ENCODE measurements around the gene GGA1. TPM values are rescaled to one million over a fixed set of nuclear protein-coding genes. Genes with fewer than 3 reads are reported as not detected.
A peak's percentile ranks its signal among the peaks of the same experiment; 100 is the strongest.

Gene GGA1
- total RNA-seq, 2 experiments from 2014 or later: 57.0 to 60.9 TPM

- H3K27me3 Mint-ChIP-seq: peaks cover 59% of the 10 kb centered on the region
- Histone ChIP-seq H3K4me1 (ENCODE audit: insufficient read depth, low read length) (peaks cover 41% of the 10 kb centered on the region), H3K4me3 (ENCODE audit: low read length) (no peak overlapping the region), H3K27ac (ENCODE audit: low read depth in 1 of 2, low read length in 2 of 2) (no peak overlapping the region), H3K27me3 (ENCODE audit: control insufficient read depth in 1 of 2, insufficient read depth in 2 of 2, low read length in 2 of 2) (peaks cover 29 to 40% of the 10 kb centered on the region in 2 experiments), H3K9me3 (ENCODE audit: control insufficient read depth in 1 of 2, insufficient read depth in 1 of 2, low read length in 2 of 2) (peaks cover 0 to 15% of the 10 kb centered on the region in 2 experiments), H3K36me3 (ENCODE audit: insufficient read depth, low read length) (no peaks in the 10 kb centered on the region)
- no peak for DNase-seq
- no peak overlapping the region for H3K27ac Mint-ChIP-seq
- CTCF ChIA-PET: interaction anchor here (0.6 to 3.7 kb wide), 5 partner anchors 18 to 266 kb away, joined by 3 to 24 read pairs (median 5); partner anchors contain the start of gene LGALS2
- no peak for ATAC-seq (ENCODE audit: poor library complexity)
- no peaks in the 10 kb centered on the region for H3K36me3 Mint-ChIP-seq (ENCODE audit: low read depth)
- H3K4me1 Mint-ChIP-seq (ENCODE audit: low read depth): peaks cover 31% of the 10 kb centered on the region
- peak overlapping the region; percentile 78 for H3K4me3 Mint-ChIP-seq
- no peaks in the 10 kb centered on the region for H3K9me3 Mint-ChIP-seq
- intact Hi-C loops (cut with DNase I, micrococcal nuclease): no loop called here
- POLR2A ChIA-PET: interaction anchor here (0.6 to 1.1 kb wide), 3 partner anchors 13 to 30 kb away, joined by 3 to 4 read pairs (median 3); no protein-coding TSS in a partner anchor
- peak; percentile 10 for TF ChIP-seq CTCF (IDR thresholded peaks at IDR 0.05)
These were observed 46.4 kb upstream of the GGA1 start for GRCh38 chr22:37562049-37562875.

GRCh38 chr22:37563153-37564081, 45.2 kb upstream of the GGA1 start:
- TF ChIP-seq CTCF (IDR thresholded peaks at IDR 0.05): no peak
- peaks cover 47% of the 10 kb centered on the region for H3K4me1 ChIP-seq (ENCODE audit: insufficient read depth, low read length)
- H3K9me3 ChIP-seq (ENCODE audit: control insufficient read depth in 1 of 2, insufficient read depth in 1 of 2, low read length in 2 of 2): peaks cover 0 to 15% of the 10 kb centered on the region in 2 experiments
- H3K27ac ChIP-seq (ENCODE audit: low read depth in 1 of 2, low read length in 2 of 2): no peak overlapping the region
- peaks cover 29 to 40% of the 10 kb centered on the region in 2 experiments for H3K27me3 ChIP-seq (ENCODE audit: control insufficient read depth in 1 of 2, insufficient read depth in 2 of 2, low read length in 2 of 2)
- intact Hi-C loops (cut with DNase I, micrococcal nuclease): no loop called here
- H3K27ac Mint-ChIP-seq: no peak overlapping the region
- H3K36me3 Mint-ChIP-seq (ENCODE audit: low read depth): no peaks in the 10 kb centered on the region
- H3K4me1 Mint-ChIP-seq (ENCODE audit: low read depth): peaks cover 36% of the 10 kb centered on the region
- H3K4me3 Mint-ChIP-seq: no peak overlapping the region
- no peak overlapping the region for H3K4me3 ChIP-seq (ENCODE audit: low read length)
- DNase-seq (no peak), ATAC-seq (ENCODE audit: poor library complexity) (no peak)
- no peaks in the 10 kb centered on the region for H3K36me3 ChIP-seq (ENCODE audit: insufficient read depth, low read length)
- H3K27me3 Mint-ChIP-seq: peaks cover 52% of the 10 kb centered on the region
- POLR2A ChIA-PET: interaction anchor here (1.8 kb wide), 1 partner anchor 25 kb away, joined by 5 read pairs; no protein-coding TSS in a partner anchor
- H3K9me3 Mint-ChIP-seq: no peaks in the 10 kb centered on the region
- CTCF ChIA-PET: interaction anchor here (0.6 to 3.7 kb wide), 2 partner anchors 24 to 27 kb away, joined by 4 to 24 read pairs; no protein-coding TSS in a partner anchor

- Histone ChIP-seq H3K4me1 (ENCODE audit: insufficient read depth, low read length) (peaks cover 47% of the 10 kb centered on the region), H3K4me3 (ENCODE audit: low read length) (no peak overlapping the region), H3K27me3 (ENCODE audit: control insufficient read depth in 1 of 2, insufficient read depth in 2 of 2, low read length in 2 of 2) (peaks cover 29 to 40% of the 10 kb centered on the region in 2 experiments), H3K9me3 (ENCODE audit: control insufficient read depth in 1 of 2, insufficient read depth in 1 of 2, low read length in 2 of 2) (peaks cover 0 to 15% of the 10 kb centered on the region in 2 experiments), H3K36me3 (ENCODE audit: insufficient read depth, low read length) (no peaks in the 10 kb centered on the region), H3K27ac (ENCODE audit: low read depth in 1 of 2, low read length in 2 of 2) (no peak overlapping the region)
- H3K36me3 Mint-ChIP-seq (ENCODE audit: low read depth): no peaks in the 10 kb centered on the region
- H3K4me3 Mint-ChIP-seq: no peak overlapping the region
- no peak for DNase-seq
- ChIA-PET POLR2A (interaction anchor here (1.8 kb wide), 1 partner anchor 25 kb away, joined by 5 read pairs; no protein-coding TSS in a partner anchor), CTCF (interaction anchor here (0.6 to 4.0 kb wide), 3 partner anchors 25 to 28 kb away, joined by 4 to 30 read pairs (median 24); no protein-coding TSS in a partner anchor)
- intact Hi-C loops (cut with DNase I, micrococcal nuclease): no loop called here
- no peak for TF ChIP-seq CTCF (IDR thresholded peaks at IDR 0.05)
- H3K27me3 Mint-ChIP-seq: peaks cover 44% of the 10 kb centered on the region
- peaks cover 36% of the 10 kb centered on the region for H3K4me1 Mint-ChIP-seq (ENCODE audit: low read depth)
- no peaks in the 10 kb centered on the region for H3K9me3 Mint-ChIP-seq
- ATAC-seq (ENCODE audit: poor library complexity): no peak
- H3K27ac Mint-ChIP-seq: no peak overlapping the region
These were observed 44.4 kb upstream of the GGA1 start for GRCh38 chr22:37564111-37564711.
